ENCODE data around the gene OBSCN.

DNA sequence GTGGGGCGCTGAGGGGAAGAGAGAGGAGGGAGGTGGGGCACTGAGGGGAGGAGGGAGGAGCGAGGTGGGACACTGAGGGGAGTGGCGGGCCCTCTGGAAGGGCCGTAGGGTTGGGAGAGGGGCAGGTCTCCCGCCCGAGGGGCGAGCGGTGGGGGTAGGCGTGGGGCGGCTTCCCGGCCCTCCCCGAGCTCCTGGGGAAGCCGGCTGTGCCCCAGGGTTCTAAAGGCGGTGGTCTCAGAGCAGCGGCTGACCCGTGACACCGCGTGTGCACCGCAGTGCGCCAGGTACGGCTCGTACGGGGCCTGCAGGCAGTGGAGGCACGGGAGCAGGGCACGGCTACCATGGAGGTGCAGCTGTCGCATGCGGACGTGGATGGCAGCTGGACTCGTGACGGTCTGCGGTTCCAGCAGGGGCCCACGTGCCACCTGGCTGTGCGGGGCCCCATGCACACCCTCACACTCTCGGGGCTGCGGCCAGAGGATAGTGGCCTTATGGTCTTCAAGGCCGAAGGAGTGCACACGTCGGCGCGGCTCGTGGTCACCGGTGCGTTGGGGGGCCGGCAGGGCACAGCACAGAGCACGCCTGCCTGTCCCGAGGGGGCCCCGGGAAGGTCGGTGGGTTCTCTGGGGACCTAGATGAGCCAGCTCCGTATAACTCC is 68.5 kb downstream of the OBSCN start:
- TF ChIP-seq EZH2 (IDR thresholded peaks at IDR 0.05; ENCODE audit: insufficient read depth, poor library complexity, severe bottlenecking) = no peak
- TF ChIP-seq EZH2phosphoT487 (IDR thresholded peaks at IDR 0.05; ENCODE audit: insufficient read depth, low read depth) = no peak
